CD4-positive, alpha-beta T cell (primary cell): Measurements from ENCODE around the gene WFDC5. TPM values are rescaled to one million over a fixed set of nuclear protein-coding genes. Genes with fewer than 3 reads are reported as not detected.

Source experiments
- ATAC-seq: fragments of 200-7000 bp; cut with Tn5 transposase; one replicate; pipeline ENCODE4 v1.10.0; 2022; ENCODE audit warnings: mild to moderate bottlenecking; ENCODE audit not compliant: poor library complexity
- CTCF ChIA-PET: fragments of 350-600 bp; sonication (Branson Sonifier 250); formaldehyde crosslinking; loops from one replicate; lab custom pipeline; 2021; ENCODE audit warnings: antibody characterized with exemption, inconsistent platforms; lab: Charles Lee
- POLR2A ChIA-PET: fragments of 350-600 bp; sonication (Branson Sonifier 250); formaldehyde crosslinking; loops from one replicate; lab custom pipeline; 2021; ENCODE audit warnings: antibody characterized with exemption, inconsistent platforms; lab: Charles Lee
- DNase-seq, 14 experiments: peaks; one replicate each; pipeline ENCODE4 v3.0.0-alpha.2; 2013 to 2020; ENCODE audit warnings: mixed read lengths in 2 of 14
- H3K27ac ChIP-seq, 2 donors: one replicate each; pipeline versions ENCODE4 v1.5.1 to v1.7.0; 2013; ENCODE audit warnings: low read length in 2 of 2, low read depth in 1 of 2, mild to moderate bottlenecking in 1 of 2
- H3K27me3 ChIP-seq, 2 experiments: 1 replicate in 1 of 2; 2 replicates in 1 of 2; pipeline versions ENCODE4 v1.6.1 to v1.7.0; 2013; ENCODE audit warnings: low read length in 2 of 2, control low read depth in 1 of 2, mild to moderate bottlenecking in 1 of 2, moderate library complexity in 1 of 2; ENCODE audit not compliant: insufficient read depth in 2 of 2, control insufficient read depth in 1 of 2
- H3K36me3 ChIP-seq: one replicate; pipeline ENCODE4 v1.6.1; 2013; ENCODE audit warnings: low read length, control low read depth; ENCODE audit not compliant: insufficient read depth
- H3K4me1 ChIP-seq: one replicate; pipeline ENCODE4 v1.6.1; 2013; ENCODE audit warnings: low read length, control low read depth; ENCODE audit not compliant: insufficient read depth
- H3K4me3 ChIP-seq: one replicate; pipeline ENCODE4 v1.5.1; 2013; ENCODE audit warnings: mild to moderate bottlenecking, low read length, moderate library complexity
- H3K9me3 ChIP-seq, 2 experiments: 1 replicate in 1 of 2; 2 replicates in 1 of 2; pipeline versions ENCODE4 v1.6.1 to v1.7.0; 2013; ENCODE audit warnings: low read length in 2 of 2, mild to moderate bottlenecking in 2 of 2, control low read depth in 1 of 2, moderate library complexity in 1 of 2; ENCODE audit not compliant: control insufficient read depth in 1 of 2, insufficient read depth in 1 of 2
- H3K27ac Mint-ChIP-seq: one replicate; pipeline ENCODE4 v1.8.0; 2020; ENCODE audit warnings: mixed read lengths
- H3K27me3 Mint-ChIP-seq: one replicate; pipeline ENCODE4 v1.8.0; 2021; ENCODE audit warnings: mixed read lengths
- H3K36me3 Mint-ChIP-seq: one replicate; pipeline ENCODE4 v1.8.0; 2021; ENCODE audit warnings: low read depth, mixed read lengths
- H3K4me1 Mint-ChIP-seq: one replicate; pipeline ENCODE4 v1.8.0; 2021; ENCODE audit warnings: low read depth, mixed read lengths
- H3K4me3 Mint-ChIP-seq: one replicate; pipeline ENCODE4 v1.8.0; 2020; ENCODE audit warnings: mild to moderate bottlenecking, mixed read lengths
- H3K9me3 Mint-ChIP-seq: one replicate; pipeline ENCODE4 v1.8.0; 2020; ENCODE audit warnings: mixed read lengths
- intact Hi-C, 2 experiments: fragments of 100-400 bp; cut with DNase I in 1 of 2; cut with micrococcal nuclease in 1 of 2; formaldehyde crosslinking; loops; one replicate each; pipeline versions ENCODE4 v1.15.1 to v1.9.0; 2023 to 2025; cut with DNase I, micrococcal nuclease
- total RNA-seq, 174 experiments: library from RNA in 2 of 174; stranded (reverse) in 2 of 174; gene quantifications; one replicate each; pipeline ENCODE4 v1.2.3 and lab custom pipeline; 2021 to 2026
- TF ChIP-seq, protein P1 (sequence below): fragments of 200-600 bp; IDR thresholded peaks from one replicate; pipeline ENCODE4 v1.8.0; 2022; ENCODE audit warnings: antibody characterized with exemption, mild to moderate bottlenecking

Gene WFDC5
- total RNA-seq, 2 experiments from 2014 or later, result not detected

DNA sequence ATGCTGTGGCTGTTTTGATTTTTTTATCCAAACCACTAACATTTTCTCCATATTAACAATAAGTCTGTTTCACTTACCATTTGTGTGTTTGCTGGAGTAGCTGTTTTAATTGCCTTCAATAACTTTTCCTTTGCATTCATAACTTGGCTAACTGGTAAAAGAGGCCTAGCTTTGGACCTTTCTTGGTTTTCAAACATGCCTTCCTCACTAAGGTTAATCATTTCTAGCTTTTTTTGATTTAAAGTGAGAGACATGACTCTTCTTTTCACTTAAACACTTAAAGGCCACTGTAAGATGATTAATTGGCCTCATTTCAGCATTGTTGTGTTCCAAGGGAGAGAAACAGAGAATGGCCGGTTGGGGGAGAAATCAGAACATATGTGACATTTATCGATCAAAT, 6.4 kb upstream of the WFDC5 start:
- no peaks in the 10 kb centered on the region for H3K36me3 ChIP-seq
- H3K27ac ChIP-seq, result no peak overlapping the region
- no peaks in the 10 kb centered on the region for H3K4me1 ChIP-seq
- Mint-ChIP-seq H3K36me3 (no peaks in the 10 kb centered on the region), H3K27me3 (peaks cover 22% of the 10 kb centered on the region), H3K4me1 (no peaks in the 10 kb centered on the region), H3K27ac (no peak overlapping the region), H3K4me3 (no peak overlapping the region), H3K9me3 (no peaks in the 10 kb centered on the region)
- intact Hi-C loops, result no loop called here
- ChIA-PET POLR2A (no interaction called here), CTCF (interaction anchor here (0.9 kb wide), 1 partner anchor 26 kb away, joined by 3 read pairs; no protein-coding TSS in a partner anchor)
- H3K4me3 ChIP-seq, result no peak overlapping the region
- TF ChIP-seq, protein P1, sequence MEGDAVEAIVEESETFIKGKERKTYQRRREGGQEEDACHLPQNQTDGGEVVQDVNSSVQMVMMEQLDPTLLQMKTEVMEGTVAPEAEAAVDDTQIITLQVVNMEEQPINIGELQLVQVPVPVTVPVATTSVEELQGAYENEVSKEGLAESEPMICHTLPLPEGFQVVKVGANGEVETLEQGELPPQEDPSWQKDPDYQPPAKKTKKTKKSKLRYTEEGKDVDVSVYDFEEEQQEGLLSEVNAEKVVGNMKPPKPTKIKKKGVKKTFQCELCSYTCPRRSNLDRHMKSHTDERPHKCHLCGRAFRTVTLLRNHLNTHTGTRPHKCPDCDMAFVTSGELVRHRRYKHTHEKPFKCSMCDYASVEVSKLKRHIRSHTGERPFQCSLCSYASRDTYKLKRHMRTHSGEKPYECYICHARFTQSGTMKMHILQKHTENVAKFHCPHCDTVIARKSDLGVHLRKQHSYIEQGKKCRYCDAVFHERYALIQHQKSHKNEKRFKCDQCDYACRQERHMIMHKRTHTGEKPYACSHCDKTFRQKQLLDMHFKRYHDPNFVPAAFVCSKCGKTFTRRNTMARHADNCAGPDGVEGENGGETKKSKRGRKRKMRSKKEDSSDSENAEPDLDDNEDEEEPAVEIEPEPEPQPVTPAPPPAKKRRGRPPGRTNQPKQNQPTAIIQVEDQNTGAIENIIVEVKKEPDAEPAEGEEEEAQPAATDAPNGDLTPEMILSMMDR, result no peak
- peaks cover 1 to 9% of the 10 kb centered on the region in 2 experiments for H3K27me3 ChIP-seq
- ATAC-seq (no peak), DNase-seq (no peak)
- H3K9me3 ChIP-seq, result no peaks in the 10 kb centered on the region

DNA sequence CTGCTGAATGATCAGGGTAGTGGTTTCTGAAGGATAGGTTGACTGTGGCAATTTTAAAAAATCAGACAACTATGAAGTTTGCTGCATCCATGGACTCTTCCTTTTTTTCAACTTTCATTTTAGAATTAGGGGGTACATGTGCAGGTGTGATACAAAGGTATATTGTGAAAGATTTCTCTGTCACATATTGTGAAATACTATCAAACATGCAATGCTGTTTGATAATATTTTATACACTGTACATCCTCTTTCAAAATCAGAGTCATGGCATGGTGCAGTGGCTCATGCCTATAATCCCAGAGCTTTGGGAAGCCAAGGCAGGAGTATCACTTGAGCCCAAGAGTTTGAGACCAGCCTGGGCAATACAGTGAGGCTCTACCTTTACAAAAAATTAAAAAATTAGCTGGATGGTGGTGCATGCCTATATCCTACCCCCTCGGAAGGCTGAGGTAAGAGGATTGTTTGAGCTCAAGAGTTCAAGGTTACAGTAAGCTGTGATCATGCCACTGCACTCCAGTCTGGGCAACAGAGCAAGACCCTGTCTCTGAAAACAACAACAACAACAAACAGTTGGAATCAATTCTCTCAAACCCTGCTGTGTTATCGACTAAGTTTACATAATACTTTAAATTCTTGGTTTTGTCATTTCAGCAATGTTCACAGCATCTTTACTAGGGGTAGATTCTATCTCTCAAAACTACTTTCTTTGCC, 4.7 kb upstream of the WFDC5 start:
- DNase-seq, result no peak
- H3K27me3 Mint-ChIP-seq, result peaks cover 15% of the 10 kb centered on the region
- peaks cover 6% of the 10 kb centered on the region for H3K4me1 ChIP-seq
- ChIA-PET CTCF (no interaction called here), POLR2A (no interaction called here)
- ATAC-seq, result no peak
- no peaks in the 10 kb centered on the region for H3K36me3 ChIP-seq
- peaks cover 0 to 9% of the 10 kb centered on the region in 2 experiments for H3K27me3 ChIP-seq
- no peak overlapping the region for H3K4me3 Mint-ChIP-seq
- peaks cover 5% of the 10 kb centered on the region for H3K4me1 Mint-ChIP-seq
- no peaks in the 10 kb centered on the region for H3K9me3 ChIP-seq
- no peak overlapping the region for H3K27ac Mint-ChIP-seq
- H3K4me3 ChIP-seq, result no peak overlapping the region
- H3K36me3 Mint-ChIP-seq, result no peaks in the 10 kb centered on the region
- H3K9me3 Mint-ChIP-seq, result no peaks in the 10 kb centered on the region
- TF ChIP-seq, protein P1, result no peak
- H3K27ac ChIP-seq, result no peak overlapping the region
- intact Hi-C loops, result no loop called here

DNA sequence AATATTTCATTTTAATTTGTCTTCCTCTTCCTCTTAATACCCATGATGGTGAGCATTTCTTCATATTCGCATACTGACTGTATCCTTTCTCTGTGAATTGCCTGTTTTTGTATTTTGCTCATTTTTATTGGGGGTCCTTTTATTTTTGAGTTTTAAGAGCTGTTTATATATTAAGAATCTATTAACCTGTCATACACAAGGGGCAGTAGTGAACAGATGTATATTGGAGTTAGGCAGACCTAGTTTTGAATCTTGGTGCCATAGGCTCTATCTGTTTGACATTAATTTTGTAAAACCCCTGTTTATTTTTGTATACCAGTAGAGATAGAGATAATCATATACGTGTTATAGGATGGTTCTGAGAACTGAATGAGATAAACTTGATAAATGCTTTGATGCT, 3.1 kb upstream of the WFDC5 start:
- CTCF ChIA-PET, result interaction anchor here (1.0 kb wide), 1 partner anchor 74 kb away, joined by 3 read pairs; no protein-coding TSS in a partner anchor
- TF ChIP-seq, protein P1, result no peak

More for the DNA sequence above, 3.1 kb upstream of the WFDC5 start:
- H3K27me3 Mint-ChIP-seq, result peaks cover 11% of the 10 kb centered on the region
- no peaks in the 10 kb centered on the region for H3K9me3 Mint-ChIP-seq
- no peaks in the 10 kb centered on the region for H3K36me3 Mint-ChIP-seq
- Histone ChIP-seq H3K36me3 (no peaks in the 10 kb centered on the region), H3K4me3 (no peak overlapping the region), H3K4me1 (peaks cover 6% of the 10 kb centered on the region), H3K27ac (no peak overlapping the region), H3K27me3 (peaks cover 0 to 9% of the 10 kb centered on the region in 2 experiments), H3K9me3 (no peaks in the 10 kb centered on the region)
- POLR2A ChIA-PET, result no interaction called here
- peaks cover 5% of the 10 kb centered on the region for H3K4me1 Mint-ChIP-seq
- no peak overlapping the region for H3K27ac Mint-ChIP-seq
- H3K4me3 Mint-ChIP-seq, result no peak overlapping the region
- intact Hi-C loops, result no loop called here
- ATAC-seq (no peak), DNase-seq (no peak)
